ENCODE measurements around the gene ADGRG2.
"Not testable (repeated sequence)": the region's sequence is repeated elsewhere in the genome, so short reads cannot be mapped to it uniquely, and the experiment has no call there.

Gene ADGRG2

DNA sequence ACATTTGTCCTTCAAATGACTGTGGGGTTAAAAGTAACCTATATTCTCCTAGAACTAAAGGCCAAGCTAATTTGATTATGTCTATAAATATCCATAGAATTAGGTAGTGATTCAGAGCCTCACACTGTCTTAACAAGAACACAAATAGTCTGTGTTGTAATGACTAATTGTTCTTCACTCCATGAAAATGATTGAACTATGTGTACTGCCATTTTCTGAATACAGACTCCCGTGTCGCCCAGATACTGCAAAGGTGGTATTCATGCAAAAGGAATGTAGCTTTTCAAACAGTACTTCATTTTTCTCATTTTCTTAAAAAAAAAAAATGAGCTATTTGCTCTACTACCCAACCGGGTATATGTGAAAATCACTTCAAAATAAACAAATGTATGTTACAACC is 127.0 kb downstream of the ADGRG2 start:
- DNase-seq = no peak

DNA sequence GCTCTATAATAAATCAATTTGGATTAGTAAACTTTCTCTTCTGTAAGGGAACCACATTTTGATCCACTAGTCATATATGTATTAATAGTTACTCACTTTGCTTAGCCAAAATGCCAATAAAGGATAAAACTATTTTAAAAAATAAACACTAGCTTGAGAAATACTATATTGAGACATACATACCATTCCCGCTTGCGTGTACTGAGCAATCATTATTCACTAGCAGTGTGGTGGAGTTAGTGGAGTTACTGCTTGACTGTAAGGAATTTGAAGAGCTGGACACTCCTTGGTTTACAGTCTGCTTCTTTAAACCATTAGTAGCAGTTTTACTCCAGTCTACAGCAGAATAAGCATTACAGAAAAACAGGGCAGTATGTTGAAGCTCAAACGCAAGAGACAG is 127.6 kb downstream of the ADGRG2 start:
- no peak for DNase-seq

DNA sequence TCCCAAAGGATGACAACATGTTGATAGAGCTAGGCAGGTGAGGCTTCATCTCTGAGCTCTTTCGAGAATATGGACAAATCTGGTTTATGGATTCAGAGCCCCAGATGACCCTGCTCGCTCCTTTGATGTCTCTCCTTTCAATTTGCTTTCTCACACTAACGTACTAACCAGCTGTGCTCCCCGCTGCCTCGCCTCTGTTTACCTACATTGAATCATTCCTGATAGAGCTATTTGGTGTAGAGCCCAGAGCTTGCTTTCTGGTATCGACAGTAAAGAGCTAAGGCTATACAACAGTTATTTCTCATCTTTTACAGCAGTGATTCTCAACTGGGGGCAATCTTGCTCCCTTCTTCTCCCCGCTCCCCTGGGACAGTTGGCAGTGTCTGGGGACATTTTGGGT is 129.4 kb downstream of the ADGRG2 start:
- DNase-seq = no peak

GRCh38 chrX:18985186-18985435 is 137.2 kb downstream of the ADGRG2 start:
- DNase-seq = no peak

DNA sequence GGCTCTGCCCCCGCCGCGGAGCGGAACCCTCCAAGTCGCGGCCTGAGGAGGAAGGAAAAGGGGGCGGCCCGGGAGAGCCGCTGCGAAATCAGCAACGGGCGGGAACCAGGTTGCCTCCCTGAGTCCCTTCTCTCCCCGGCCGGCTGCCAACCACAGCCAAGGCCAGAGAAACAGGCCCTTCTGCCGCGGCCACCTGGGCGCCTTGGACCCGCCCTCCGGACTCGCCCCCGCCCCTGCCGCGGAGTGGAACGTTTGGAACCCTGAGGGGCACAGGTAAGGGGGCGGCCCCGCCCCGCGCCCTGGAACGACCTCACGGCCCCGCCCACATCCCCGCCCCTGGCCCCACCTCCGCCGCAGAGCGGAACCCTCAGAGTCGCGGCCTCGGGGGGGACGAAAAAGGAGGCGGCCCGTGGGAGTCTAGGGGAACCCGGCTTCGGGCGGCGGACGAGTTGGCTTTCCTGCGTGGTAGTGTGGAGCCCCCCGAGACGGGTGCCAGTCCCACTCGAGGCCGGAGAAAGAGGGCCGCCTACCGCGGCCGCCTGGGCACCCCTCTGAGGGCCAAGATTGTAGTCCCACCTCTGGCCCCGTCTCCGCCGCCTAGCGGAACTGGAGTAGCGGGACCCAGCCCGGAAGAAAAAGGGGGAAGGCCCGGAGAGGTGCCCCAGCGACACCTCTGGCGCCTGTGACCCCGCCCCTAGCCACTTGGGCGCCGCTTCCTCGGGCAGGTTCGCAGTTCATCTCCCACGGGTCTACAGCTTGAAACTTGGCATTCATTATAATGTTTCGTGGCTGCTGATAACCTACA is 137.7 kb downstream of the ADGRG2 start:
- peak; percentile 81 to 82 for DNase-seq

GRCh38 chrX:18983666-18984380 is 138.4 kb downstream of the ADGRG2 start, which contains the start of gene PHKA2:
Gene PHKA2, minus strand, starts transcription at chrX:18984114. Its CDS starts 182 bp downstream, at chrX:18983932.
- peak in 1 of 2 experiments; percentile 1 for DNase-seq

GRCh38 chrX:18981124-18981807 is 141.0 kb downstream of the ADGRG2 start:
- no peak for DNase-seq

DNA sequence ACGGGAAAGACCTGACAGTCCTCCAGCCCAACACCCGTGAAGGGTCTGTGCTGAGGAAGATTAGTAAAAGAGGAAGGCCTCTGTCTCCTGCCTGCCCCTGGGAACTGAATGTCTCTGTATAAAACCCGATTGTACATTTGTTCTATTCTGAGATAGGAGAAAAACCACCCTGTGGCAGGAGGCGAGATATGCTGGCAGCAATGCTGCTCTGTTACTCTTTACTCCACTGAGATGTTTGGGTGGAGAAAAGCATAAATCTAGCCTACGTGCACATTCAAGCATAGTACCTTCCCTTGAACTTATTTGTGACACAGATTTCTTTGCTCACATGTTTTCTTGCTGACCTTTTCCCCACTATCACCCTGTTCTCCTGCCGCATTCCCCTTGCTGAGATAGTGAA is 142.0 kb downstream of the ADGRG2 start:
- DNase-seq = not testable (repeated sequence)

DNA sequence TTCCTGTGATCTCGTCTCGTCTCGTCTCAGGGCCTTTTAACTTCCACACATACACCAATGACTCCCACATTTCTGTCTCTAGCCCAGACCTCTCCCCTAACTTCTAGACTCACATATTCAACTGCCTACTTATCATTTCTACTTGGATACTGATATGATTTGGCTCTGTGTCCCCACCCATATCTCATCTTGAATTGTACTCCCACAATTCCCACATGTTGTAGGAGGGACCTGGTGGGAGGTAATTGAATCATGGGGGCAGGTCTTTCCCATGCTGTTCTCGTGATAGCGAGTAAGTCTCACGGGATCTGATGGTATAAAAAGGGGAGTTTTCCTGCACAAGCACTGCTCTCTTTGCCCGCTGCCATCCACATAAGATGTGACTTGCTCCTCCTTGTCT is 147.3 kb downstream of the ADGRG2 start:
- no peak for DNase-seq

GRCh38 chrX:18973527-18974192 is 148.6 kb downstream of the ADGRG2 start:
- DNase-seq = no peak

DNA sequence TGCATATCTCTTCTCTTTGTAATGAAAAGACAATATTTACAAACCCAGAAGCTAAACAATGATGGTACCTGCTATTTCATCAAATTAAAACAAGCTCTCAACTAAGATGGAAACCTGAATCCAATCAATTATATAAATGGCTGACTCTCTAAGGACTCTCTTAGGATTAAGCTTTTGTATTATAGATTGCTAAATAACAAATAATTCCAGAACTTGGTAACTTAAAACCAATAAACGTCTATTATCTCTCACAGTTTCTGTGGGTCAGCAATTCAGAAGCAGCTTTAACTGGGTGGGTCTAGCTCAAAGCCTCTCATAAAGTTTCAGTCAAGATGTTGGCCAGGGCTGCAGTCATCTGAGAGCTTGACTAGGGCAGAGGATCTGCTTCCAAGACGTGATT is 150.8 kb downstream of the ADGRG2 start:
- DNase-seq = no peak

GRCh38 chrX:18970465-18970864 is 151.8 kb downstream of the ADGRG2 start:
- no peak for DNase-seq

- DNase-seq = no peak
These were observed 155.6 kb downstream of the ADGRG2 start for GRCh38 chrX:18966624-18967023.

GRCh38 chrX:18964901-18965300 is 157.4 kb downstream of the ADGRG2 start:
- no peak for DNase-seq

GRCh38 chrX:18964026-18964425 is 158.2 kb downstream of the ADGRG2 start:
- DNase-seq = no peak

- no peak for DNase-seq
These were observed 159.9 kb downstream of the ADGRG2 start for GRCh38 chrX:18962329-18962728.

DNA sequence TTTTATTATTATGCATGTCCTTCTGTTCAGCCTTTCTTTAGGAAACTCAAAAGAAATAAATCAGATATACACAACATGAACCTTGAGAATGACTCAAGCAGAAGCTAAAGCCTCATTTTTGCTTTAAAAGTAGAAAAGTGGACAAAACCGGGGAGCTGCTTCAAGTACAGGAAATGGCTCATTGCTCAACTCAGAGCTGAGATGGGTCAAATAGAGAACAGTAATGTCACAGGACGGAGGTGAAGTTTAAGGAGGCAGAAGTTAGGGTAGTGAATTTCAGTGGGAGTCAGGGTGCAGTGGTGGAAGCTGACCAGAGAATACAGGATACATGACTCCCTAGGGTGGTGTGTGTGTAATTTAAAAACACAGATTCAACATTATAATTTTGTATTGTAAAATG is 160.6 kb downstream of the ADGRG2 start:
- DNase-seq = no peak

DNA sequence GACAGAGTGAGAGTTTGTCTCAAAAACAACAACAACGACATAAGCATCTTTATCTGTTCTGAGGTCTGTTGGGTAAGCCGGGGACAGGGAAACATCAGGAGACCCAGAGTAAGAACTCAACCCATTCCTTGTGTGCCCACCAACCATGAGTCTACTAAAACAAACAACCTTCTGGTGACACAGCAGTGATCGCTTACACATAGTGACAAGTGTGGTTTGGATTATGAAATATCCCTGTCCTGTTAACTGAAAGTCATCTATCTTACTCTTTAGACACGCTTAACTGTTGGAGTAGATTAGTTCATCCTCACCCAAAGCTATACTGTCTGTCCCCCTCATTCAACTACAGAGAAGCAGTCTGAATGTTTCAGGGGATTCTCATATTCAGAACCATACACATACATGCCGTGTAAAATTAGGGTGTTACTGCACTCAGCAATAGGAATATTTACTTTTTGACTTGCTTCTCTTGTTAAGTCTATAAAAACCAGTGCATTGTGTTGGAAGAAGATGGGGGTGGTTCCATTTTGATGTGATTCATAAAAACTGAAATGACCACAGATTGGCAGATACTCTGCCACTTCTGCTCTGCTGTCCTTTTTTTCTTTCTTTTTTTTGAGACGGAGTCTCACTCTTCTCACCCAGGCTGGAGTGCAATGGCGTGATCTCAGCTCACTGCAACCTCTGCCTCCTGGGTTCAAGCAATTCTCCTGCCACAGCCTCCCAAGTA is 165.8 kb downstream of the ADGRG2 start:
- DNase-seq = no peak

GRCh38 chrX:18955676-18956075 is 166.6 kb downstream of the ADGRG2 start:
- DNase-seq = no peak

DNA sequence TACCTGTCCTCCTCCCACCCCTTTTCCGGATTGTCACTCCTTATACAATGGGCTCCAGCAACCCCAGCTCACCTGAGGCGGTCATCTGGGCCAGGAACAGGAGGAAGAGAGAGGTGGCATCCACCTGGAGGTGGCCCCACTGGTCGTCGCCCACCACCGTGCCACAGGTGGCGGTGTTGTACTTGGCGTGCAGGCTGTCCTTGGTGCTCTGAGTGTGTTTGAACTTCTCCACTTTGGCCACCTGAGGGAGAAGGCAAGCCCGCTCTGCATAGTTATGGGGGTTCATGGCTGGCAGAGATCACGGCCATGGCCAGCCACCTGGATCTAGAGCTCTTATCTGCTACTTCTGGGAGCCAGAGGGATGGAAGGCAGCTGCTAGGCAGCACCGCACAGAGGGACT is 171.2 kb downstream of the ADGRG2 start:
- no peak for DNase-seq

GRCh38 chrX:18949944-18950301 is 172.3 kb downstream of the ADGRG2 start:
- no peak for DNase-seq

- DNase-seq = no peak
These were observed 172.9 kb downstream of the ADGRG2 start for GRCh38 chrX:18949291-18949943.

Measured in stimulated activated CD4-positive, alpha-beta T cell treated with anti-CD3 and anti-CD28 coated beads, Interleukin-4, amount 100 ng/mL, for 4 hours (primary cell).